PC-3 (cell line): ENCODE results near the gene PTPRN2.
"Not testable (repeated sequence)": the region's sequence is repeated elsewhere in the genome, so short reads cannot be mapped to it uniquely, and the experiment has no call there.

Source experiments
- EZH2 ChIP-seq: fragments of 300-600 bp; sonication (generic); IDR thresholded peaks from one replicate; pipeline ENCODE4 v1.6.1; 2017; ENCODE audit warnings: antibody characterized with exemption, mild to moderate bottlenecking, low read length; ENCODE audit not compliant: unreplicated experiment
- EZH2phosphoT487 ChIP-seq: fragments of 300-600 bp; sonication (generic); IDR thresholded peaks from 2 replicates; pipeline ENCODE4 v1.6.1; 2018; ENCODE audit warnings: mild to moderate bottlenecking, antibody characterized with exemption, low read length, borderline replicate concordance
- TF ChIP-seq, protein P1 (sequence below): fragments of 300-600 bp; sonication (generic); conservative IDR thresholded peaks from 2 replicates; pipeline ENCODE4 v1.5.1; 2017; ENCODE audit warnings: antibody characterized with exemption, low read depth, mild to moderate bottlenecking, low read length

DNA sequence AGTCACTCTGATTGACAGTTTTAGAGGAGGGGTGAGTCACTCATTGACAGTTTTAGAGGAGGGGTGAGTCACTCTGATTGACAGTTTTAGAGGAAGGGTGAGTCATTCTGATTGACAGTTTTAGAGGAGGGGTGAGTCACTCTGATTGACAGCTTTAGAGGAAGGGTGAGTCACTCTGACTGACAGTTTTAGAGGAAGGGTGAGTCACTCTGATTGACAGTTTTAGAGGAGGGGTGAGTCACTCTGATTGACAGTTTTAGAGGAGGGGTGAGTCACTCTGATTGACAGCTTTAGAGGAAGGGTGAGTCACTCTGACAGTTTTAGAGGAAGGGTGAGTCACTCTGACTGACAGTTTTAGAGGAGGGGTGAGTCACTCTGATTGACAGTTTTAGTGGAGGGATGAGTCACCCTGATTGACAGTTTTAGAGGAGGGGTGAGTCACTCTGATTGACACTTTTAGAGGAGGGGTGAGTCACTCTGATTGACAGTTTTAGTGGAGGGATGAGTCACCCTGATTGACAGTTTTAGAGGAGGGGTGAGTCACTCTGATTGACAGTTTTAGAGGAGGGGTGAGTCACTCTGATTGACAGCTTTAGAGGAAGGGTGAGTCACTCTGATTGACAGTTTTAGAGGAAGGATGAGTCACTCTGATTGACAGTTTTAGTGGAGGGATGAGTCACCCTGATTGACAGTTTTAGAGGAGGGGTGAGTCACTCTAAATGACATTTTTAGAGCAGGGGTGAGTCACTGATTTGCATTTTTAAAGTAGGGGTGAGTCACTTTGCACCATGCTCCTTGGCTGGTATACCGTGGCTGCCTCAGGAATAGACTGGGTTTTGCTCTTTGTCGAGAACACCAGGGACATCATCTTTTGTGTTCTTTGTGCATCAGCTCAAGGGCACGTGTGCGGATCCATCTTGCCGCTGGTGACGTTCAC, 654.1 kb downstream of the PTPRN2 start:
- TF ChIP-seq, protein P1, sequence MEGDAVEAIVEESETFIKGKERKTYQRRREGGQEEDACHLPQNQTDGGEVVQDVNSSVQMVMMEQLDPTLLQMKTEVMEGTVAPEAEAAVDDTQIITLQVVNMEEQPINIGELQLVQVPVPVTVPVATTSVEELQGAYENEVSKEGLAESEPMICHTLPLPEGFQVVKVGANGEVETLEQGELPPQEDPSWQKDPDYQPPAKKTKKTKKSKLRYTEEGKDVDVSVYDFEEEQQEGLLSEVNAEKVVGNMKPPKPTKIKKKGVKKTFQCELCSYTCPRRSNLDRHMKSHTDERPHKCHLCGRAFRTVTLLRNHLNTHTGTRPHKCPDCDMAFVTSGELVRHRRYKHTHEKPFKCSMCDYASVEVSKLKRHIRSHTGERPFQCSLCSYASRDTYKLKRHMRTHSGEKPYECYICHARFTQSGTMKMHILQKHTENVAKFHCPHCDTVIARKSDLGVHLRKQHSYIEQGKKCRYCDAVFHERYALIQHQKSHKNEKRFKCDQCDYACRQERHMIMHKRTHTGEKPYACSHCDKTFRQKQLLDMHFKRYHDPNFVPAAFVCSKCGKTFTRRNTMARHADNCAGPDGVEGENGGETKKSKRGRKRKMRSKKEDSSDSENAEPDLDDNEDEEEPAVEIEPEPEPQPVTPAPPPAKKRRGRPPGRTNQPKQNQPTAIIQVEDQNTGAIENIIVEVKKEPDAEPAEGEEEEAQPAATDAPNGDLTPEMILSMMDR: not testable (repeated sequence)
- TF ChIP-seq EZH2, EZH2phosphoT487: not testable (repeated sequence)
